ENCODE measurements around the gene SERPINA3.

DNA sequence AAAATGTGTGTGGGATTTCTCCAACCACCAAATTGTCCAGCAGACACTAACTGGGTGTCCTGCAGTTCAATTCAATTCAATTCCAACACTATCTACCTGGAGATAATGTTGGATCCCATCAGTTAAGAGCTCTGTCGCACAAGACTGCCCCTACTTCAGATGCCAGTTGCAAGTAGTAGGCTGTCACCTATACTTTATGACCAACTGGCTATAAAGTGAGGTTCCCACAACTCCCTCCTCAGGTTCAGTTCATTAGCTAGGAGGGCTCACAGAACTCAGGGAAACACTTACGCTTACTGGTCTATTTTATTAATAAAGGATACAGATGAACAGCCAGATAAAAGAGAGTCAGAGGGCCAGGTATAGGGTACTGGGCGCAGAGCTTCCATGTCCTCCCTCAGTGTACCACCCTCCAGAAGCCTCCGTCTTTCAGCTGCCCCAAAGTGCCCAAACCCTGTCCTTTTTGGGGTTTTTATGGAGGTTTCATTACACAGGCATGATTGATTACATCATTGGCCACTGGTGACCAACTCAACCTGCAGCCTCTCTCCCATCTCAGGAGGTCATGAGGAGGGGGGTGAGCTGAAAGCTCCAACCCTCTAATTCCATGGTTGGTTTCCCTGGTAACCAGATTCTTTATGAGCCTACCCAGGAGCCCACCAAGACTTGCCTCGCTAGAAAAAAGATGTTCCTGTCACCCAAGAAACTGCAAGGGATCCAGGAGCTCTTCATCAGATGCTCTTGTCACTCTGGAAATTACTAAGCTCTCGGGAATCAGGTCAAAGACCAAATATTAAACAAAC lies 38.5 kb upstream of the SERPINA3 start:
- TF ChIP-seq EZH2 (IDR thresholded peaks at IDR 0.05; ENCODE audit: low read depth): no peak
- TF ChIP-seq CTCF (conservative IDR thresholded peaks at IDR 0.05): no peak
